ENCODE data around the gene CAMTA2.

CAMTA2 gene

DNA sequence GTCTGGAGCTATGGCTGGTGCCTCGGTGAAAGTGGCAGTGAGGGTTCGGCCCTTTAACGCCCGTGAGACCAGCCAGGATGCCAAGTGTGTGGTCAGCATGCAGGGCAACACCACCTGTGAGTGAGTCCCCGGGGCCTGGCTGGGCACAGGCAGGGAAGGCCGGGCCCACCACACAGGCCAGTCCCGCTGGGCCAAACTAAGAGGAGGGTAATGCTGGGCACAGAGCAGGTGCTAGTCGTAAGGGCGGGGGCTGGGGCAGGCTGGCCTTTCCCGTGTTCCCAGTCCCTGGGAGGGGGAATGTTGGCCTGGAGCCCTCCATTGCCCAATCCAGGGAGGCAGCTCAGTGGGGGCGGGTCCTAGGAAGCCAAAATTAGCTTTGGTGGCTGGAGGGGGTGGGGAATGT is 12.8 kb upstream of the CAMTA2 start:
- Histone ChIP-seq H4K20me1 (ENCODE audit: low read depth, low read length) (no peaks in the 10 kb centered on the region), H3K9me2 (replicated peaks; ENCODE audit: insufficient read depth, low read length) (no peaks in the 10 kb centered on the region), H3K9ac (ENCODE audit: low read length) (no peak overlapping the region), H3K9me3 (ENCODE audit: insufficient read depth, low read length) (no peaks in the 10 kb centered on the region), H2AFZ (ENCODE audit: low read depth, low read length, severe bottlenecking) (no peak overlapping the region), H3K4me2 (ENCODE audit: low read depth, low read length, poor library complexity, severe bottlenecking) (no peak overlapping the region), H3K27ac (ENCODE audit: low read depth, low read length) (no peak overlapping the region), H3K27me3 (ENCODE audit: low read length) (no peaks in the 10 kb centered on the region), H3K4me3 (ENCODE audit: insufficient read depth, low read length, poor library complexity, severe bottlenecking) (no peak overlapping the region), H3F3A (ENCODE audit: insufficient read depth) (no peaks in the 10 kb centered on the region), H3K79me2 (ENCODE audit: insufficient read depth, low read length) (no peaks in the 10 kb centered on the region), H3K36me3 (ENCODE audit: low read length) (no peaks in the 10 kb centered on the region)
- TF ChIP-seq, protein P1, sequence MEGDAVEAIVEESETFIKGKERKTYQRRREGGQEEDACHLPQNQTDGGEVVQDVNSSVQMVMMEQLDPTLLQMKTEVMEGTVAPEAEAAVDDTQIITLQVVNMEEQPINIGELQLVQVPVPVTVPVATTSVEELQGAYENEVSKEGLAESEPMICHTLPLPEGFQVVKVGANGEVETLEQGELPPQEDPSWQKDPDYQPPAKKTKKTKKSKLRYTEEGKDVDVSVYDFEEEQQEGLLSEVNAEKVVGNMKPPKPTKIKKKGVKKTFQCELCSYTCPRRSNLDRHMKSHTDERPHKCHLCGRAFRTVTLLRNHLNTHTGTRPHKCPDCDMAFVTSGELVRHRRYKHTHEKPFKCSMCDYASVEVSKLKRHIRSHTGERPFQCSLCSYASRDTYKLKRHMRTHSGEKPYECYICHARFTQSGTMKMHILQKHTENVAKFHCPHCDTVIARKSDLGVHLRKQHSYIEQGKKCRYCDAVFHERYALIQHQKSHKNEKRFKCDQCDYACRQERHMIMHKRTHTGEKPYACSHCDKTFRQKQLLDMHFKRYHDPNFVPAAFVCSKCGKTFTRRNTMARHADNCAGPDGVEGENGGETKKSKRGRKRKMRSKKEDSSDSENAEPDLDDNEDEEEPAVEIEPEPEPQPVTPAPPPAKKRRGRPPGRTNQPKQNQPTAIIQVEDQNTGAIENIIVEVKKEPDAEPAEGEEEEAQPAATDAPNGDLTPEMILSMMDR (IDR thresholded peaks at IDR 0.05; ENCODE audit: insufficient read depth, low read length, poor library complexity, severe bottlenecking), result no peak
- no peak for TF ChIP-seq EZH2phosphoT487 (conservative IDR thresholded peaks at IDR 0.05; ENCODE audit: low read length)

DNA sequence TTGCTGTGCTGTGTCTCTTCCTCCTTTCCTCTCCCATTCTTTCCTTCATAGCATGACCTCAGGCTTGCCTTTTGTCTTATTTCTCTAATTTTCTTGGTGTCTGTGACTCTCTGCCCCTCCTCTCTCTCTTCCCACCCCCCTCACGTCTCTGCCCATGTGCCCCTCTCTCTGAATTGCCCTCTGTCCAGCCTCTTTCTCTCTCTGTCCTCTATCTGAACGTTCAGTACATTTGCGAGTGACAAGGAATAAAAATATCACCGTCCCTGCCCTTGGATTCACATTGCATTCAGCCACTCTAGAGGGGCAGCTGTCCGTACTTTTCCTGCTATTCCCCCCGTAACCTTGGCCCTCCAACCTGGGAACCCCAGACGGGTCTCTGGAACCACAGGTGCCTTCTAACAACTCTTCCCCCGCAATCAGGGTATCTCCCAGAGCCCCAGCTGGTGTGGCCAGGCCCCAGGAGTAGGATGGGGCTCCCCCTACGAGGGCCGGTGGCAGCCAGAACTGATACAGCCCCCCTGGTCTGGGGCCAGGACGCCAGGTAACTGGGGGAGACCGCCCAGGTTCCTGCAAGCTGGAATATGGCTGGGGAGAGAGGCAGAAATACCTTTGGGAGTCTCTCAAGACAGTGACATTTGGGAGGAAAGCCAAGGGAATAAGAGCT is 12.1 kb upstream of the CAMTA2 start:
- H3K9ac ChIP-seq (ENCODE audit: low read length), result peak overlapping the region; percentile 88; the same call in 1 of the 2 replicates
- H3K4me3 ChIP-seq (ENCODE audit: insufficient read depth, low read length, poor library complexity, severe bottlenecking), result no peak overlapping the region
- TF ChIP-seq EZH2phosphoT487 (conservative IDR thresholded peaks at IDR 0.05; ENCODE audit: low read length), result no peak
- TF ChIP-seq, protein P1 (IDR thresholded peaks at IDR 0.05; ENCODE audit: insufficient read depth, low read length, poor library complexity, severe bottlenecking), result no peak
- no peaks in the 10 kb centered on the region for H4K20me1 ChIP-seq (ENCODE audit: low read depth, low read length)
- peak overlapping the region; percentile 65 for H3K4me2 ChIP-seq (ENCODE audit: low read depth, low read length, poor library complexity, severe bottlenecking)
- H3K9me2 ChIP-seq (replicated peaks; ENCODE audit: insufficient read depth, low read length), result no peaks in the 10 kb centered on the region
- no peaks in the 10 kb centered on the region for H3K79me2 ChIP-seq (ENCODE audit: insufficient read depth, low read length)
- no peak overlapping the region for H3K27ac ChIP-seq (ENCODE audit: low read depth, low read length)
- H2AFZ ChIP-seq (ENCODE audit: low read depth, low read length, severe bottlenecking), result no peak overlapping the region
- no peaks in the 10 kb centered on the region for H3K36me3 ChIP-seq (ENCODE audit: low read length)
- no peaks in the 10 kb centered on the region for H3F3A ChIP-seq (ENCODE audit: insufficient read depth)
- no peaks in the 10 kb centered on the region for H3K9me3 ChIP-seq (ENCODE audit: insufficient read depth, low read length)
- no peaks in the 10 kb centered on the region for H3K27me3 ChIP-seq (ENCODE audit: low read length)

DNA sequence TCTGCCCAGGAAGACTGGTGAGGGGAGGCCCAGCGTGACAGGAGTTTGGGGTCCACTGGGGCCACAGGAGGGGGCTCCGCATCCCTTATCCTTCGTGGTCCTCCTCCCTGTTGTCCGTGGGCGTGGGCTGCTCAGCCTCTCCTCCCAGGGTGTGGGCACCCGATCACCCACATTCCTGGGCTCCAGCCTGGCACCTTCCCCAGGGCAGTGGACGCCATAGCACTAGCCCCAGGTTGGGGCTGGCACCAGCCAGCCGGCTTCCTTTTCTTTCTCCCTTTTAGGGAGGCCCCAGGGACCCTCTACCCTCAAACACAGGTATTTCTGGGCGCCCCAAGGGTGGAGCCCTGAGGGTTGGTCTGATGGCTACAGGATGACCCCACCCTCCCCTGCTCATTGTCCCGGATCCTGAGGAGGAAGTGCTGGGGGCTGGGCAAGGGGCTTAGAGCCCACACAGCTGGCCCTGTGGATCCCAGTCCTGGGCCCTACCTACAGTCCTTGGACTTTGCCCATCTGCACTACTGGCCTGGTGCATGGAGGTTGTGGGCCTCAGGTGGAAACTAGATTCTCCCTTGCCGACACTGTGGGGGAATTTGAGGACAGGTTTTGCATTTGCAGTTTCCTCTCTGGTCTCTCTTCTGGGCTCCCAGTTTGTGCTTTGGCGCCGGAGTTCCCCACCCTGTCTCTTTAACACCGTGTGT is 11.4 kb upstream of the CAMTA2 start:
- no peak overlapping the region for H3K27ac ChIP-seq (ENCODE audit: low read depth, low read length)
- H3K4me2 ChIP-seq (ENCODE audit: low read depth, low read length, poor library complexity, severe bottlenecking), result peak overlapping the region; percentile 65

More for the DNA sequence above, 11.4 kb upstream of the CAMTA2 start:
- Histone ChIP-seq H2AFZ (ENCODE audit: low read depth, low read length, severe bottlenecking) (no peak overlapping the region), H3F3A (ENCODE audit: insufficient read depth) (no peaks in the 10 kb centered on the region), H3K36me3 (ENCODE audit: low read length) (no peaks in the 10 kb centered on the region), H3K79me2 (ENCODE audit: insufficient read depth, low read length) (no peaks in the 10 kb centered on the region), H3K9ac (ENCODE audit: low read length) (peak overlapping the region; percentile 88), H4K20me1 (ENCODE audit: low read depth, low read length) (no peaks in the 10 kb centered on the region), H3K27me3 (ENCODE audit: low read length) (no peaks in the 10 kb centered on the region), H3K9me2 (replicated peaks; ENCODE audit: insufficient read depth, low read length) (no peaks in the 10 kb centered on the region), H3K4me3 (ENCODE audit: insufficient read depth, low read length, poor library complexity, severe bottlenecking) (peak overlapping the region; percentile 88), H3K9me3 (ENCODE audit: insufficient read depth, low read length) (no peaks in the 10 kb centered on the region)
- no peak for TF ChIP-seq EZH2phosphoT487 (conservative IDR thresholded peaks at IDR 0.05; ENCODE audit: low read length)
